K562 (cell line): ENCODE data around the gene LYRM1. TPM values are rescaled to one million over a fixed set of nuclear protein-coding genes. Genes with fewer than 3 reads are reported as not detected.

ENCODE experiments used
- CC2D1A ChIP-seq: fragments of 450-650 bp; IDR thresholded peaks from 2 replicates; pipeline ENCODE4 v1.6.1; 2017; ENCODE audit warnings: mild to moderate bottlenecking
- CCAR2 ChIP-seq: fragments of 200-400 bp; formaldehyde crosslinking; IDR thresholded peaks from 2 replicates; pipeline ENCODE4 v1.6.1; 2017; ENCODE audit warnings: mild to moderate bottlenecking, low read depth, low read length
- DMBX1 ChIP-seq: fragments of 250-450 bp; sonication (Bioruptor Pico); IDR thresholded peaks from 2 replicates; pipeline ENCODE4 v1.8.0; 2022; ENCODE audit warnings: inconsistent platforms, mild to moderate bottlenecking, moderate library complexity, borderline replicate concordance
- EWSR1 ChIP-seq: fragments of 450-650 bp; IDR thresholded peaks from 2 replicates; pipeline ENCODE4 v1.6.1; 2018; ENCODE audit warnings: borderline replicate concordance, mild to moderate bottlenecking, low read depth, moderate library complexity; ENCODE audit not compliant: partially characterized antibody
- L3MBTL2 ChIP-seq: fragments of 450-650 bp; IDR thresholded peaks from 2 replicates; pipeline ENCODE4 v1.6.1; 2016; ENCODE audit warnings: mild to moderate bottlenecking, moderate library complexity
- PHB2 ChIP-seq: fragments of 450-650 bp; IDR thresholded peaks from 2 replicates; pipeline ENCODE4 v1.6.1; 2017; ENCODE audit warnings: low read depth
- PML ChIP-seq: IDR thresholded peaks from 2 replicates; pipeline ENCODE4 v1.6.1; 2012; ENCODE audit warnings: low read length, inconsistent platforms
- SREBF1 ChIP-seq: fragments of 150-350 bp; IDR thresholded peaks from 2 replicates; pipeline ENCODE4 v1.6.1; 2014; ENCODE audit warnings: antibody characterized with exemption, low read depth, low read length, borderline replicate concordance
- TEAD2 ChIP-seq: fragments of 450-650 bp; IDR thresholded peaks from 2 replicates; pipeline ENCODE4 v1.6.1; 2016; ENCODE audit warnings: missing genetic modification characterization, control low read depth, missing compliant biosample characterization
- TEAD4 ChIP-seq, 2 experiments: sonication (generic) in 1 of 2; formaldehyde crosslinking in 1 of 2; IDR thresholded peaks; 2 replicates each; pipeline versions ENCODE4 v1.6.1 to v1.8.0; 2012 to 2022; ENCODE audit warnings: borderline replicate concordance in 1 of 2, inconsistent platforms in 1 of 2, low read length in 1 of 2, mild to moderate bottlenecking in 1 of 2, missing genetic modification reagents in 1 of 2
- ZNF146 ChIP-seq: IDR thresholded peaks from one replicate; pipeline ENCODE4 v1.6.1; 2018; ENCODE audit warnings: missing compliant biosample characterization; ENCODE audit not compliant: unreplicated experiment
- ZNF444 ChIP-seq: fragments of 250-450 bp; sonication (Bioruptor Pico); IDR thresholded peaks from 2 replicates; pipeline ENCODE4 v1.4.0; 2020; ENCODE audit warnings: mild to moderate bottlenecking, moderate library complexity
- ZSCAN32 ChIP-seq: fragments of 450-650 bp; formaldehyde crosslinking; IDR thresholded peaks from 2 replicates; pipeline ENCODE4 v1.4.0; 2020; ENCODE audit warnings: mild to moderate bottlenecking, moderate library complexity
- polyA plus RNA-seq, 8 experiments: library from polyadenylated mRNA; depleted of rRNA in 4 of 8; stranded (reverse) in 5 of 8; unstranded in 3 of 8; fragments of >200 nt; fragmentation: Nextera tagmentation in 2 of 8; fragmentation: Illumina TruSeq in 1 of 8; extraction: Ambion mirVana in 2 of 8; extraction: Trizol in 1 of 8; gene quantifications; 2 replicates each; pipeline versions ENCODE4 v1.2.1 to v1.2.3, GENCODE V29; 2011 to 2014; ENCODE audit warnings: inconsistent platforms in 1 of 8, missing spikeins in 1 of 8
- total RNA-seq, 7 experiments: library from RNA; depleted of rRNA in 6 of 7; stranded (reverse); fragments of >200 nt in 6 of 7; fragmentation: Illumina TruSeq in 2 of 7; extraction: Trizol in 2 of 7; gene quantifications; 2 replicates each; pipeline versions ENCODE4 v1.2.1 to v1.2.3, GENCODE V29; 2011 to 2021; ENCODE audit warnings: low replicate concordance in 1 of 7
- TF ChIP-seq, protein P1 (sequence below): fragments of 450-650 bp; IDR thresholded peaks from 2 replicates; pipeline ENCODE4 v1.6.1; 2017; ENCODE audit warnings: antibody characterized with exemption, mild to moderate bottlenecking
- TF ChIP-seq, protein P2 (sequence below): fragments of 200-800 bp; sonication (Bioruptor generic); IDR thresholded peaks from 2 replicates; pipeline ENCODE4 v1.6.1; 2017; ENCODE audit warnings: missing genetic modification characterization, missing compliant biosample characterization
- TF ChIP-seq, protein P3 (sequence below): fragments of 450-650 bp; formaldehyde crosslinking; IDR thresholded peaks from 2 replicates; pipeline ENCODE4 v1.4.0; 2020; ENCODE audit warnings: mild to moderate bottlenecking, moderate library complexity
- TF ChIP-seq, protein P4 (sequence below): fragments of 250-450 bp; sonication (Bioruptor Pico); IDR thresholded peaks from 2 replicates; pipeline ENCODE4 v1.5.0; 2021; ENCODE audit warnings: mild to moderate bottlenecking, moderate library complexity

The LYRM1 gene
- total and polyA plus RNA-seq, 9 of the 15 experiments (the other 6 are each of a cell fraction or from before 2014, with no cell fraction given), result 17.5 to 44.1 (median 32.7) TPM

DNA sequence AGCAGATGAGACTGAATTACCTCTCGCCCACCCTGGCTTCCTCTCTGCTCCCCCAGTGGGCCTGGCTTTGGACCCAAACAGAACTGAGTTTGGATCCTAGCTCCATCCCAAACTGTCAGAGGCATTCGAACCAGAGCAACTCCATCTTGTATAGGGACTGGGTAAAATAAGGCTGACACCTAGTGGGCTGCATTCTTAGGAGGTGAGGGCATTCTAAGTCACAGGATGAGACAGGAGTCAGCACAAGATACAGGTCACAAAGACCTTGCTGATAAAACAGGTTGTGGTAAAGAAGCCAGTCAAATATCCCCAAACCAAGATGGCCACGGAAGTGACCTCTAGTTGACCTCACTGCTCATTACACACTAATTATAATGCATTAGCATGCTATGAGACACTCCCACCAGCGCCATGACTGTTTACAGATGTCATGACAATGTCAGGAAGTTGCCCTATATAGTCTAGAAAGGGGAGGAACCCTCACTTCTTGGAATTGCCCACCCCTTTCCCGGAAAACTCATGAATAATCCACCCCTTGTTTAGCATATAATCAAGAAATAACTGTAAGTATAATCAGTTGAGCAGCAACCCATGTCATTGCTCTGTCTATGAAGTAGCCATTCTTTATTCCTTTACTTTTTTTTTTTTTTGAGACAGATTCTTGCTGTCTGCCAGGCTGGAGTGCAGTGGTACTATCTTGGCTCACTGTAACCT, 44.4 kb downstream of the LYRM1 start (continued):
- TF ChIP-seq, protein P1, sequence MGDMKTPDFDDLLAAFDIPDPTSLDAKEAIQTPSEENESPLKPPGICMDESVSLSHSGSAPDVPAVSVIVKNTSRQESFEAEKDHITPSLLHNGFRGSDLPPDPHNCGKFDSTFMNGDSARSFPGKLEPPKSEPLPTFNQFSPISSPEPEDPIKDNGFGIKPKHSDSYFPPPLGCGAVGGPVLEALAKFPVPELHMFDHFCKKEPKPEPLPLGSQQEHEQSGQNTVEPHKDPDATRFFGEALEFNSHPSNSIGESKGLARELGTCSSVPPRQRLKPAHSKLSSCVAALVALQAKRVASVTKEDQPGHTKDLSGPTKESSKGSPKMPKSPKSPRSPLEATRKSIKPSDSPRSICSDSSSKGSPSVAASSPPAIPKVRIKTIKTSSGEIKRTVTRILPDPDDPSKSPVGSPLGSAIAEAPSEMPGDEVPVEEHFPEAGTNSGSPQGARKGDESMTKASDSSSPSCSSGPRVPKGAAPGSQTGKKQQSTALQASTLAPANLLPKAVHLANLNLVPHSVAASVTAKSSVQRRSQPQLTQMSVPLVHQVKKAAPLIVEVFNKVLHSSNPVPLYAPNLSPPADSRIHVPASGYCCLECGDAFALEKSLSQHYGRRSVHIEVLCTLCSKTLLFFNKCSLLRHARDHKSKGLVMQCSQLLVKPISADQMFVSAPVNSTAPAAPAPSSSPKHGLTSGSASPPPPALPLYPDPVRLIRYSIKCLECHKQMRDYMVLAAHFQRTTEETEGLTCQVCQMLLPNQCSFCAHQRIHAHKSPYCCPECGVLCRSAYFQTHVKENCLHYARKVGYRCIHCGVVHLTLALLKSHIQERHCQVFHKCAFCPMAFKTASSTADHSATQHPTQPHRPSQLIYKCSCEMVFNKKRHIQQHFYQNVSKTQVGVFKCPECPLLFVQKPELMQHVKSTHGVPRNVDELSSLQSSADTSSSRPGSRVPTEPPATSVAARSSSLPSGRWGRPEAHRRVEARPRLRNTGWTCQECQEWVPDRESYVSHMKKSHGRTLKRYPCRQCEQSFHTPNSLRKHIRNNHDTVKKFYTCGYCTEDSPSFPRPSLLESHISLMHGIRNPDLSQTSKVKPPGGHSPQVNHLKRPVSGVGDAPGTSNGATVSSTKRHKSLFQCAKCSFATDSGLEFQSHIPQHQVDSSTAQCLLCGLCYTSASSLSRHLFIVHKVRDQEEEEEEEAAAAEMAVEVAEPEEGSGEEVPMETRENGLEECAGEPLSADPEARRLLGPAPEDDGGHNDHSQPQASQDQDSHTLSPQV, result peak; percentile 100
- TF ChIP-seq ZSCAN32 (CRISPR knock-in tag) (peak; percentile 98), DMBX1 (CRISPR knock-in tag) (peak; percentile 100), L3MBTL2 (no peak), SREBF1 (no peak), TEAD4 (IDR thresholded peaks at IDR 0.05; ENCODE audit: low read length) (peak; percentile 57), TEAD4 (CRISPR knock-in tag; IDR thresholded peaks at IDR 0.05; ENCODE audit: borderline replicate concordance) (no peak), PHB2 (no peak), EWSR1 (no peak), ZNF444 (CRISPR knock-in tag) (peak; percentile 98), PML (no peak), TEAD2 (tag) (peak; percentile 99), CC2D1A (no peak), CCAR2 (no peak), ZNF146 (no peak)
- TF ChIP-seq, protein P2, sequence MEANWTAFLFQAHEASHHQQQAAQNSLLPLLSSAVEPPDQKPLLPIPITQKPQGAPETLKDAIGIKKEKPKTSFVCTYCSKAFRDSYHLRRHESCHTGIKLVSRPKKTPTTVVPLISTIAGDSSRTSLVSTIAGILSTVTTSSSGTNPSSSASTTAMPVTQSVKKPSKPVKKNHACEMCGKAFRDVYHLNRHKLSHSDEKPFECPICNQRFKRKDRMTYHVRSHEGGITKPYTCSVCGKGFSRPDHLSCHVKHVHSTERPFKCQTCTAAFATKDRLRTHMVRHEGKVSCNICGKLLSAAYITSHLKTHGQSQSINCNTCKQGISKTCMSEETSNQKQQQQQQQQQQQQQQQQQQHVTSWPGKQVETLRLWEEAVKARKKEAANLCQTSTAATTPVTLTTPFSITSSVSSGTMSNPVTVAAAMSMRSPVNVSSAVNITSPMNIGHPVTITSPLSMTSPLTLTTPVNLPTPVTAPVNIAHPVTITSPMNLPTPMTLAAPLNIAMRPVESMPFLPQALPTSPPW, result peak; percentile 85
- TF ChIP-seq, protein P3, sequence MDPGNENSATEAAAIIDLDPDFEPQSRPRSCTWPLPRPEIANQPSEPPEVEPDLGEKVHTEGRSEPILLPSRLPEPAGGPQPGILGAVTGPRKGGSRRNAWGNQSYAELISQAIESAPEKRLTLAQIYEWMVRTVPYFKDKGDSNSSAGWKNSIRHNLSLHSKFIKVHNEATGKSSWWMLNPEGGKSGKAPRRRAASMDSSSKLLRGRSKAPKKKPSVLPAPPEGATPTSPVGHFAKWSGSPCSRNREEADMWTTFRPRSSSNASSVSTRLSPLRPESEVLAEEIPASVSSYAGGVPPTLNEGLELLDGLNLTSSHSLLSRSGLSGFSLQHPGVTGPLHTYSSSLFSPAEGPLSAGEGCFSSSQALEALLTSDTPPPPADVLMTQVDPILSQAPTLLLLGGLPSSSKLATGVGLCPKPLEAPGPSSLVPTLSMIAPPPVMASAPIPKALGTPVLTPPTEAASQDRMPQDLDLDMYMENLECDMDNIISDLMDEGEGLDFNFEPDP (CRISPR knock-in tag), result peak; percentile 99
- TF ChIP-seq, protein P4, sequence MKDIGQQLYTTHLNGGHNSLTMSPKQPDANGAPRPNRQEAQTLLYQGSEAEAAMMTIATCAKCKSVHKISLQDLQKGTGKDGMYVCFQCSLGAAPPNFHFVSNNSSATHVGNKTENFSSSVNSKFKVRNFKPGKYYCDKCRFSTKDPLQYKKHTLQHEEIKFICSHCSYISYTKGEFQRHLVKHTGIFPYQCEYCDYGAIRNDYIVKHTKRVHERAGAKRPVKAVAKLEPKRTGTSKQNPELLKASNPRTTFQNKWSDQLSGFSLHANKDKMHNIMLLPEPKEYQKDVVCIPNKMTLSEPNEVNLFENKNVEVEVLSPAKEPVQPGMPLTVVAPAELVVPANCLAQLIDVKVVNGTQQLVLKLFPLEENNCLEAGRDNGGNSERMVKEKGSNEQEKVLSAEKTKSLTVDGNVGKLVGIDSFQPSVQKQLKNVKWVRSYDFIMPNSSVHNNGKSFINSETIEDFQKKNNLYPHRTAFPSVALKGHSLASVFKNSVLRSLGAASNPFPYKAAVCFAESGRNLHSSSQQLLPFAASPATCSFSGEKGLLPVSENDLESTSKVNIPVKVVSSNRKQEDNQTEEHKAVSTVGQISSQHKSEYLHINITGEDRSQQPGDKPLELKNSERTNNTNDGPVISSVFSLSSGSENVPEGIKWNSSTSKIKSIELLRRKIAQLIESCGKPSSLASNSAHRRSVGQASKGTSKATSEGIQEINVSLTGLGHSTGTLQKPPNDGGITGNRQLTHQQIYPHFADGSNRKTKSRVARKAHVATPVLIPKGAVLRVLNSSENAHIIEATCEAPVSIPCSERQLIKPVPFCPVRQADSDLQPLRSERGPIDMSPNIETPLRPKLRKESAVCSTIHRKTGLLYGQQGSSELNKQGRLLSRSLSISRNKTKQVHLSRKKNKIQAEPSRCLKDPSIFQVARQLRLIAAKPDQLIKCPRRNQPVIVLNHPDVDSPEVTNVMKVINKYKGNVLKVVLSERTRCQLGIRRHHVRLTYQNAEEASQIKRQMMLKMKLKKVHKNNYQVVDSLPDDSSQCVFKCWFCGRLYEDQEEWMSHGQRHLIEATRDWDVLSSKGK (CRISPR knock-in tag), result peak; percentile 95
